ENCODE results near the gene CARS2.
"Not testable (repeated sequence)": the region's sequence is repeated elsewhere in the genome, so short reads cannot be mapped to it uniquely, and the experiment has no call there.

The CARS2 gene, protein sequence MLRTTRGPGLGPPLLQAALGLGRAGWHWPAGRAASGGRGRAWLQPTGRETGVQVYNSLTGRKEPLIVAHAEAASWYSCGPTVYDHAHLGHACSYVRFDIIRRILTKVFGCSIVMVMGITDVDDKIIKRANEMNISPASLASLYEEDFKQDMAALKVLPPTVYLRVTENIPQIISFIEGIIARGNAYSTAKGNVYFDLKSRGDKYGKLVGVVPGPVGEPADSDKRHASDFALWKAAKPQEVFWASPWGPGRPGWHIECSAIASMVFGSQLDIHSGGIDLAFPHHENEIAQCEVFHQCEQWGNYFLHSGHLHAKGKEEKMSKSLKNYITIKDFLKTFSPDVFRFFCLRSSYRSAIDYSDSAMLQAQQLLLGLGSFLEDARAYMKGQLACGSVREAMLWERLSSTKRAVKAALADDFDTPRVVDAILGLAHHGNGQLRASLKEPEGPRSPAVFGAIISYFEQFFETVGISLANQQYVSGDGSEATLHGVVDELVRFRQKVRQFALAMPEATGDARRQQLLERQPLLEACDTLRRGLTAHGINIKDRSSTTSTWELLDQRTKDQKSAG

DNA sequence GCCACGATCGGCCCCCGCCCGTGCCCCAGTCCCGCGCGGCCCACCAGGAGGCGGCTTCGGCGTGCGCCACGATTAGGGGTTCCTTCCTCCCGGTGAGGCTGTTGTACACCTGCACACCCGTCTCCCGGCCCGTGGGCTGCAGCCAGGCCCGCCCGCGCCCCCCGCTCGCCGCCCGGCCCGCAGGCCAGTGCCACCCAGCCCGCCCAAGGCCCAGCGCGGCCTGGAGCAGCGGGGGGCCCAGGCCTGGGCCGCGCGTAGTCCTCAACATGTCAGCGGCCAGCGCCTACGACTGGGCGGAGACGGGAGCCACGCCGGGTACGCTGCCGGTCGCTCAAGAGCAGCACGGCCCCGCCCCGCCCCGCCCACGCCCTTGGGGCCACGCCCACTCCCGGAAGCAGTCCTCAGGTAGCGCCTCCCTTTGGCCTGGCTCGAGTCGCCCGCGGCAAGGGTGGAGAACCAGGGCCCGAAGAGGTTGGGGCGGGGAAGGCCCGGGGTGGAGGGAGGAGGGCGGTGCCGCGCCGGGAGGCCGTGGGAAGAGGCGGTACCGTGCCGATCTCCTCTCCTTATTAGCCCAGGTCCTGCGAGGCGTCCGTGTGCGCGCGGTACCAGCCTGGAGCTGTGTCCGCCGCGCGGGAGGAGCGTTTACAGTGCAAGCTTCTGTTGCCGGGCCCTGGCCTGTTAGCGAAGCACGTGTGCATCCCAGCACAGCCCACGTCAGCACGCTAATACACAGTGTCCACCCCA lies at the start of gene CARS2:
CARS2 (minus strand) TSS at position 291 of the 744 bp plus-strand sequence; CDS start at position 268, 23 bp downstream.
- peak; percentile 73 for TF ChIP-seq POLR2A (IDR thresholded peaks at IDR 0.05; ENCODE audit: low read depth, low read length)
- DNase-seq (ENCODE audit: insufficient read length, low spot score) = peak; percentile 99
- peak; percentile 97 for FAIRE-seq

DNA sequence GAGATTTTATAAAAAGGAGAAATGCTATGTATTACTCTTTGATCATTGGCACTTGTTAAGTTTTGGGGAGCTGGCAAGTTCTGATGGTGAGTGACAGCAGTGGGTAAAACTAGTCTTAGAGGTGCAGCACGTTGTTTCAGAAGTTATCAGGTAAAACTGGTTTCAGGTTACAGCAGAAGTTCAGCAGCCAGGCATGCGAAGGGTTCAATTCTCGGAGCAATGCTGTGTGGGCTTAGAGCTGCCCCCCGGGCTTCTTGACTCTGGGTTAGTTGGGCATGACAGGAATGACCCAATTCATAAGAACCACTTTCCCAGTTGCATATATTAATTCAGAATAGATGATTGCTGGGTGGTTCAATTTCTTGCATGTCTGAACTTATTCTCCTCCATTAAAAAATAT lies 42.4 kb upstream of the CARS2 start:
- FAIRE-seq (no peak), DNase-seq (ENCODE audit: insufficient read length, low spot score) (no peak)
- TF ChIP-seq POLR2A (IDR thresholded peaks at IDR 0.05; ENCODE audit: low read depth, low read length) = no peak

DNA sequence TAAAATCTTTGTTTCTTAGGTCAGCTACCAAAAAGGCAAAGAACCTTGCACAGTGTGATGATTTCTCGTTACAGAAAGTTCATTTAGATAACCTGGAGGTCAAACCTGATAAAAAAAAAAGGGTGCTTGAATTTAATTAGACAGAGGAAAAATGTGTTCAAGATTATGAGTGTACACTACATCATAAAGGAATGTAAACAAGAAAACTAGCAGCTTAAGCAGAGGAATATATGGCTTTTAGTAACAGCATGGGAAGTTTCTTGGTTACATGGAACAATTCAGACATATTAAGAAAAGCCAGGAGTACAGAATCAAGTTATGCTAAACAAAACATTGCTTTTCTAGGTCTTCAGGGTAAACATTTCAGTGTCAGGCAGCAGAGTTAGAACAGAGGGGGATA lies 40.5 kb upstream of the CARS2 start:
- no peak for TF ChIP-seq POLR2A (IDR thresholded peaks at IDR 0.05; ENCODE audit: low read depth, low read length)
- DNase-seq (ENCODE audit: insufficient read length, low spot score) (no peak), FAIRE-seq (peak; percentile 89)

DNA sequence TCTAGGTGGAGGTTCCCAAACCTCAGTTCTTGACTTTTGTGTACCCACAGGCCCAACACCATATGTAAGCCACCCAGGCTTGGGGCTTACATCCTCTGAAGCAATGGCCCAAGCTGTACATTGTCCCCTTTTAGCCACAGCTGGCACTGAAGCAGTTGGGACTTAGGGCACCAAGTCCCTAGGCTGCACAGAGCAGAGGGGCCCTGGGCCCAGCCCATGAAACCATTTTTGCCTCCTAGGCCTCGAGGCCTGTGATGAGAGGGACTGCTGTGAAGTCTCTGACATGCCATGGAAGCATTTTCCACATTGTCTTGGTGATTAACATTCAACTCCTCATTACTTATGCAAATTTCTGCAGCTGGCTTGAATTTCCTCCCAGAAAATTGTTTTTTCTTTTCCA lies 37.8 kb upstream of the CARS2 start:
- no peak for TF ChIP-seq POLR2A (IDR thresholded peaks at IDR 0.05; ENCODE audit: low read depth, low read length)
- FAIRE-seq = no peak
- DNase-seq (ENCODE audit: insufficient read length, low spot score) = no peak

DNA sequence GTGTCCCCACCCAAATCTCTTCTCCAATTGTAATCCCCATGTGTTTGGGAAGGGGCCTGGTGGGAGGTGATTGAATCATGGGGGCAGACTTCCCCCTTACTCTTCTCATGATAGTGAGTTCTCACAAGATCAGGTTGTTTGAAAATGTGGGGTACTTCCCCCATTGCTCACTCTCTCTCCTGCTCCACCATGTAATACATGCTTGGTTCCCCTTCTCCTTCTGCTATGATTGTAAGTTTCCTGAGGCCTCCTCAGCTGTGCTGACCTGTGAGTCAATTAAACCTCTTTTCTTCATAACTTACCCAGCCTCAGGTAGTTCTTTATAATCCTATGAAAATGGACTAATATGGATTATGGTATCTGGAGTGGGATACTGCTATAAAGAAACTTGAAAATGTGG lies 31.6 kb upstream of the CARS2 start:
- peak; percentile 41 for FAIRE-seq
- no peak for DNase-seq (ENCODE audit: insufficient read length, low spot score)
- TF ChIP-seq POLR2A (IDR thresholded peaks at IDR 0.05; ENCODE audit: low read depth, low read length) = no peak

DNA sequence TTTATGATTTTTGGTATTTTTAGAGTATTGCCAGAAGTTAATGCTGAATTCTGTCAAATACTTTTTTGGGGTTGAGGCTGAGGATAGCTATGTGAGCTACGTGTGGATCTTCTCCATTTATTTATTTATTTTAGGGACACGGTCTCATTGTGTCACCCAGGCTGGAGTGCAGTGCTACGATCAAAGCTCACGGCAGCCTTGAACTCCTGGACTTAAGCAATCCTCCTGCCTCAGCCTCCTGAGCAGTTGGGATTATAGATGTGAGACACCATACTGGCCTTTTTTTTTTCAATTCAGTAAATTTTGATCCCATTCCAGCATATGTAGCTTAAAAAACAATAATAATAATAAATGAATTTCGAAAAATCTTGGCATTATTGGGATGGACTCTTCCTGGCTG lies 28.6 kb upstream of the CARS2 start:
- DNase-seq (ENCODE audit: insufficient read length, low spot score) (no peak), FAIRE-seq (no peak)
- TF ChIP-seq POLR2A (IDR thresholded peaks at IDR 0.05; ENCODE audit: low read depth, low read length) = no peak

DNA sequence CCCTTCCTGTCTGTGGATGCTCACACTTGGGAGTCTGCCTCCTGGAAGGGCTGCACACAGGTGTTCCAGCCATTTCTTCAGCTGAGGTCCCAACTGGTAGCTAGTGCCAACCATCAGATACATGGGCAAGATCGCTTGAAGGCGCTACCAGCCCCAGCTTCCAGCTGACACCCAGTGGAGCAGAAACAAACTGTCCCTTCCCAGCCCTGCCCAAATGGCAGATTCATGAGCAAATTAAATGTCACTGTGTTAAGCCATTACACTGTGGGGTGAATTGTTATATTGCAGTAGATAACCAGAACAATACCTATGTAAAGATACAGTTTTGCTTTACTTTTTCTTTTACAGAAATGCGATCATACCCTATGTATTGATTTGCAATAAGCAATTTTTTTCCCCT lies 25.2 kb upstream of the CARS2 start:
- no peak for DNase-seq (ENCODE audit: insufficient read length, low spot score)
- no peak for FAIRE-seq
- TF ChIP-seq POLR2A (IDR thresholded peaks at IDR 0.05; ENCODE audit: low read depth, low read length) = no peak

DNA sequence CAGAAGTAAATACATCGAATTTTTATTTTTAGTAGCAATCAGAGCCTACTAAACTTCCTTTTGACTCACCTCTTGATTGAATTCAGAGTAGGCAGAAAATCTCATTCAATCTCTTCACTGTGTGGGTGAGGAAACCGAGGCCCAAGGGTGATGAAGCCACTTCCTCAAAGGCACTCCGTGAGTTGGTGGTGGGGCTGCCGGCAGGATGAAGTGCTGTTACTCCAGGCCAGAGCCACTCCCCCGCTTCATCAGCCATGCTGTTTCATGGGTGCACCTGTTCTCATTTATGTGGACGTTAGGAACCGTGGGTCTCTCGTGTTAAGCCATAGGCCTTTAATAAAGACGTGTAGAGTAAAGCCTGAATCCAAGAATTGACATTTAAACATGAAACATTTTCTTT lies 20.8 kb upstream of the CARS2 start:
- DNase-seq (ENCODE audit: insufficient read length, low spot score) = no peak

DNA sequence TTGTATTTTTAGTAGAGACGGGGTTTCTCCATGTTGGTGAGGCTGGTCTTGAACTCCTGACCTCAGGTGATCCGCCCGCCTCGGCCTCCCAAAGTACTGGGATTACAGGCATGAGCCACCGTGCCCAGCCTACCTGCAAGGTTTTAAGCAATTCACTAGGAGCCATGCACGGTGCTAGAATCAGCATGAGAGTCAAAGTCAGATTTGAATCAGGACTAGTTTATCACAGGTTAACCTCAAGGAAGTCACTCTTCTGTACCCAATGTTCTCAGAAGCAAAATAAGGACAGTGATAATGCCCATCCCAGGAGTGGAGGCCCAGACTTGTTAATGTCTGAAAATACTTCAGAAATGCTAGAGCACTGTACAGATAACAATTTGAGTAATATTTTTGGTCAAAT lies 20.2 kb upstream of the CARS2 start:
- DNase-seq (ENCODE audit: insufficient read length, low spot score); FAIRE-seq: not testable (repeated sequence)

More for the DNA sequence above, 20.8 kb upstream of the CARS2 start:
- TF ChIP-seq POLR2A (IDR thresholded peaks at IDR 0.05; ENCODE audit: low read depth, low read length) = no peak
- peak; percentile 77 for FAIRE-seq

DNA sequence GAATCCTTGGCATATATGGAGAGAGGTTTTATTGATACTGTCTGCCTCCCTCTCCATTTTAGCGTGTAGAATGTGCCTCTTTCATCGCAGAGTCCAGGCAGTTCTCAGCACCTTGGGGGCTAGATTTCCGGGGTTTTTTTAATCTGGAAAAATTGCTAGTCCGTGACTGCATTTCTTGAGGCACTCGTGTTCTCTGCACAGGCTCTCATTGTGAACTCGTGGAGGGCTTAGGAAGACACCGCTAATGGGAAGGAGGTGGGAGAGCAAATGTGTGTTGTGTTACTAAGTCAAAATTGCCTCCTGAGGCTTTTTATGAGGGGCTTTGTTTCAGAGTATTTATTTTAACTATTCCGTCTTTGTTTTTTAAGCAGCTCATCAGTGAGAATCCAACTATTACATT lies 17.7 kb upstream of the CARS2 start:
- FAIRE-seq (peak; percentile 86), DNase-seq (ENCODE audit: insufficient read length, low spot score) (no peak)
- no peak for TF ChIP-seq POLR2A (IDR thresholded peaks at IDR 0.05; ENCODE audit: low read depth, low read length)

DNA sequence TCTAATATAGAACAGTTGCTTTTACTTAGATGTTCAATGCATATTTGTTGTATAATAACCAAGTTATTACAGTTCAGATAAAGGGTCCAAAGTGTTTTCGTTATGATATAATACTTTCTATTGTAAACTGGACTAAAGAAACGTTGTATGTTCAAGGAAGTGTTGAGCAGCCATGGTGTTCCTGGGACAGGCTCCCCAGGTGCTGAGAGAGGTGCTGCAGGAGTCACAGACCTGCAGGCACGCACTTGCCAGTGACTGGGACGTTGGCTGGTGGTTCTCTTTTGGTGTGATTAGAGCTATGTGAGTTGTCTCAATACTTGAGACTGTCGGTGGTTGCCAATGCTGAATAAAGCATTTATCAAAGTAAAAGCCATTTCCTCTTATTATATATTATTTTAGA lies 17.1 kb upstream of the CARS2 start:
- TF ChIP-seq POLR2A (IDR thresholded peaks at IDR 0.05; ENCODE audit: low read depth, low read length) = no peak
- FAIRE-seq = no peak
- DNase-seq (ENCODE audit: insufficient read length, low spot score) = no peak

DNA sequence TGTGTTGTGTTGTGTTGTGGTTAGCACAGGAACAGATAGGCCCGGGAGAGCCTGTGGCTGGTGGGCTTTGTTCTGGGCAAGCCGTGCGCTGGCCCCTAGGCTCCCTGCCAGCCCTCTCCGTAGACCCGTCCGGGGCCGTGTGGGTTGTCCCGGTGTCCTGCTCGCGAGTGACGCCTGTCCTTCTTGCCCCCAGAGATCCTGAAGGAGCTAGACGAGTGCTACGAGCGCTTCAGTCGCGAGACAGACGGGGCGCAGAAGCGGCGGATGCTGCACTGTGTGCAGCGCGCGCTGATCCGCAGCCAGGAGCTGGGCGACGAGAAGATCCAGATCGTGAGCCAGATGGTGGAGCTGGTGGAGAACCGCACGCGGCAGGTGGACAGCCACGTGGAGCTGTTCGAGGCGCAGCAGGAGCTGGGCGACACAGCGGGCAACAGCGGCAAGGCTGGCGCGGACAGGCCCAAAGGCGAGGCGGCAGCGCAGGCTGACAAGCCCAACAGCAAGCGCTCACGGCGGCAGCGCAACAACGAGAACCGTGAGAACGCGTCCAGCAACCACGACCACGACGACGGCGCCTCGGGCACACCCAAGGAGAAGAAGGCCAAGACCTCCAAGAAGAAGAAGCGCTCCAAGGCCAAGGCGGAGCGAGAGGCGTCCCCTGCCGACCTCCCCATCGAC lies 13.3 kb upstream of the CARS2 start:
- no peak for TF ChIP-seq POLR2A (IDR thresholded peaks at IDR 0.05; ENCODE audit: low read depth, low read length)
- FAIRE-seq (no peak), DNase-seq (ENCODE audit: insufficient read length, low spot score) (no peak)

DNA sequence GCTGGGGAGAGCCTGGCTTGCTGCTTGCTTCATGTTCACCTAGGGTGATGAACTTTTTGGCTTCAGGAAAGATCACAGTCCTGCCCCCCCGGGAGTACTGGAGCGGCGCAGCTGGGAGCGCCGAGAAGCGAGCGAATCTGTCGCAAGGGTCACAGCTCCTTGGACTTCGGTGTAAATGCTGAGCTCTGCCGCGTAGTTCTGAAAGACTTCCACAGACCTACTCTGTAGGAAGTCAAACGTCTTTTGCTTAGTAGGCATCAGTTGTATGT lies 10.3 kb upstream of the CARS2 start:
- TF ChIP-seq POLR2A (IDR thresholded peaks at IDR 0.05; ENCODE audit: low read depth, low read length) = no peak
- peak; percentile 44 for DNase-seq (ENCODE audit: insufficient read length, low spot score)
- FAIRE-seq = peak; percentile 92

Data from H54 (cell line).